HG02642 (cell line): ENCODE measurements around the gene TRPC1.
"Not testable (repeated sequence)": the region's sequence is repeated elsewhere in the genome, so short reads cannot be mapped to it uniquely, and the experiment has no call there.

Experiments
- ATAC-seq: cut with Tn5 transposase; IDR thresholded peaks from one replicate; pipeline ENCODE4 v1.9.1; 2021; ENCODE audit warnings: mild to moderate bottlenecking; ENCODE audit not compliant: unreplicated experiment, poor library complexity

TRPC1 gene

DNA sequence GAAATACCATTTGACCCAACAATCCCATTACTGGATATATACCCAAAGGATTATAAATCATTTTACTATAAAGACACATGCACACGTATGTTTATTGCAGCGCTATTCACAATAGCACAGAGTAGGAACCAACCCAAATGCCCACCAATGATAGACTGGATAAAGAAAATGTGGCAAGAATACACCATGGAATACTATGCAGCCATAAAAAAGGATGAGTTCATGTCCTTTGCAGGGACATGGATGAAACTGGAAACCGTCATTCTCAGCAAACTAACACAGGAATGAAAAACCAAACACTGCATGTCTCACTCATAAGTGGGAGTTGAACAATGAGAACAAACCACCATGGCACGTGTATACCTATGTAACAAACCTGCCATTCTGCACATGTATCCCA, 26.7 kb downstream of the TRPC1 start:
- not testable (repeated sequence) for ATAC-seq

DNA sequence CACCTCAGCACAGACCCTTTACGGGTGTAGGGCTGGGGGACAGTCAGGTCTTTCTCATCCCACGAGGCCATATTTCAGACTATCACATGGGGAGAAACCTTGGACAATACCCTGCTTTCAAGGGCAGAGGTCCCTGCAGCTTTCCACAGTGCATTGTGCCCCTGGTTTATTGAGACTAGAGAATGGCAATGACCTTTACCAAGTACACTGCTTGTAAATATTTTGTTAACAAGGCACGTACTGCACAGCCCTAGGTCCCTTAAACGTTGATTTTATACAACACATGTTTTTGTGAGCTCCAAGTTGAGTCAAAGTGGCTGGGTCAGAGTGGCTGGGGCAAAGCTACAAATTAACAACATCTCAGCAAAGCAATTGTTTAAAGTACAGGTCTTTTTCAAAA, 28.8 kb downstream of the TRPC1 start:
- not testable (repeated sequence) for ATAC-seq

DNA sequence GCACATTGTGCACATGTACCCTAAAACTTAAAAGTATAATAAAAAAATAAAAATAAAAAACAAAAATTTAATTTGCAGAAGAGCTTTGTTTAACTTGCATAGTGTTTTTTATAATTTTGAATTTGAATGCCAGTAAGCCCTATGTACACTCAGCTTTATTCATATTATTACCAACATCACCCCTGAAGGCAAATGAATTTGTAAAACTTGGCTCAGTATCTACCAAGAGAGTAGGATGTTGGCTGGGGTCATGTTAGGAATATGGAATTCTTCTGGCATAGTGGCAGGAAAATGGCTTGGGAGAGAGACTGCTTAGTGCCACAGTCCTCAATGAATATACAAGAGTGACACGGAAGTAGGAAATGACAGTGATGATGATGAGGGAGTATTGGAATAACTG, 30.7 kb downstream of the TRPC1 start:
- no peak for ATAC-seq

DNA sequence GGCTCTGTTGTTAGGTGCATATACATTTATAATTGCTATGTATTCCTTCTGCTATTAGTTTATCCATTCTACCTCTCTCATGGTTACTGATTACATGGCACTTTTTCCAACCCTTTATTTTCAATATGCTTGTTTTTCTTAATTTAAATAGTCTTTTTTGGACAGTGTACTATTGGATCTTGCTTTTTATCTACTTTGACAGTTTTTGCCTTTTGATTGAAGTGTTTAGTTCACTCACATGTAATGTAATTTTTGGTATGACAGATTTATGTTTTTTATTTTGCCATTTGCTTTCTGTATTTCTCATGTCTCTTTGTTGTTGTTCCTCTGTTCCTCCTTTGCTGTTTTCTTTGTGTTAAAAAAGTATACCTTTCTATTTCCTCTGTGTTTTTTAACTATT, 44.5 kb downstream of the TRPC1 start:
- no peak for ATAC-seq

DNA sequence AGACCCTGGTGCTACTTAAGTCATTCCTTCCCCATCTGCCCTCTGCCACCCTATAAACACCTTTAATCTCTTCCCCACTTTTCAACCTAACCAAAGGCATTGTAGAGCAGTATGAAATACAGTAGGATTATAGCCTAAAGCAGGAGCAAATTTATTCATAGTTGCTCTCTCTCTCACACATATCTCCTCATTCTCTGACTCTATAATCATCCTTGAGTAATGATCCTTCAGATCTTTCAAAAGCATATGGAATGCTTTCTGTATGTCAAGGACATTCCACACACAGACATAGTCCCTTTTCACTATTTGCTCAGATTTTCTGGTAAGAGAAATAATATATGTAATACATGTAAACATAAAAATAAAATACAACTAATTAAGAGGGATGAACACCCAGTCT, 54.1 kb downstream of the TRPC1 start:
- no peak for ATAC-seq

DNA sequence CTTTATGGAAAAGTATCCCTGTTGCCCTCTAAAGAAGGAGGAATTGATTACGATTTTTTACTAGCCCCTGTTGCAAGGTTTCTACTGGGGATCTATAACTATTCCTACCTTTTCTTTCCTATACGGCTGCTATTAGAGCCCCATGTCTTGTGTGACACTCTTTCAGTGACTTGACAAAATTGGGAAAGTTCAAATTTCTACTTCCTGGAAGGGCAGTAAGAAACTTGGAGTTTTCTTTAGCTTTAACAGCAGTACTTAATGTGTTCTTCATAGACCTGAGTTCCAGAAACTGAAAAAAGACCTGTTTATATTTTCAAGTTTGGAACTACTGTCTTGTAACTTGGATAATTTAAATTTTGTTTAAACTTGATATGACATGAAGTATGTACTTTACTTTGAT, 54.7 kb downstream of the TRPC1 start:
- ATAC-seq, result no peak

DNA sequence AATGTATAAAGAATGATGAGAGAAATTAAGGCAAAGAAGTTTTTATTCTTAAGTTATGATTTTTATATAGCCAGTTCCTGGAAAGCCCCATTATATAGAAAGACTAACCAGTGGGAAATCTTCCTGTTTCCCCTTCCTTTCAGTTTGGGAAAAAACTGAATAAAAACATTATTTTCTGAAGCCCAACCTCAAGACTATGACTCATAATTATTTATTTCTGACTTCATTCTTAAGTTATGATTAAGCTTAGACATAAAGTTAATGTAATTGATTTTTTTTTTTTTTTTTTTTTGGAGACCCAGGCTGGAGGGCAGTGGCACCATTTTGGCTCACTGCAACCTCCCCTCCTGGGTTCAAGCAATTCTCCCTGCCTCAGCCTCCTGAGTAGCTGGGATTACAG, 55.8 kb downstream of the TRPC1 start:
- no peak for ATAC-seq

DNA sequence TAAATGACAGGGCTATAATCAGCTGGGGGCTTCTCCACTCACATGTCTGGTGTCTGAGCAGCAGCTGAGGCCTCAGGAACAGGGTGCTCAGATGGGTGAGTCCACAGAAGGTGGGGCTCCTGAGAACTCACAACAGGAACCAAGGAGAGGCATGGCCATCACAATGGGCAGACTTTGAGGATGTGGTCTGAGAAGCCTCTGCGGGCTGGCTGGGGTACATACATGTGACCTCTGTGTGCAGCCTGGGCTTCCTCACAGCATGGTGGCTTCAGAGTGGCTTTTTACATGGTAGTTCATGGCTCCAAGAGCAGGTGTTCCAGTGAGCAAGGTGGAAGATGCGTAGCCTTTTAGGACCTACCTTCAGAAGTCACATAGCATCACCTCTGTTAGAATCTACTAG, 58.8 kb downstream of the TRPC1 start:
- ATAC-seq, result no peak

DNA sequence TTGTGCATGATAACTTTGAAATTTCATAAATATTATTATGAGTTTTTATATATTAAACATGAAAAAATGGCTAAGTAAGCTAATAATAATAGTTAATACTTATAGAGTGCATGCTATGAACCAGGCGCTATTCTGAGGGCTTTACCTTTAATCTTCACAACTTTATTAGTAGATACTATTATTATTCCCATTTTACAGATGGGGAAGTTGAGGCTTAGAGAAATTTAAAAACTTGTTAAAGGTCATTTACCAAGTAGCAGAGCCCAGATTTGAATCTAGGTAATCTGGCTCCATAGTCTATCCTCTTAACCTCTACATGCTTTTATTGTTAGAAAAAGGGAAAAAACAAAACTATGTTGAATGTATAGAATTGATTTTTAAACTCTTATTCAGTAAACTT, 60.4 kb downstream of the TRPC1 start:
- no peak for ATAC-seq

DNA sequence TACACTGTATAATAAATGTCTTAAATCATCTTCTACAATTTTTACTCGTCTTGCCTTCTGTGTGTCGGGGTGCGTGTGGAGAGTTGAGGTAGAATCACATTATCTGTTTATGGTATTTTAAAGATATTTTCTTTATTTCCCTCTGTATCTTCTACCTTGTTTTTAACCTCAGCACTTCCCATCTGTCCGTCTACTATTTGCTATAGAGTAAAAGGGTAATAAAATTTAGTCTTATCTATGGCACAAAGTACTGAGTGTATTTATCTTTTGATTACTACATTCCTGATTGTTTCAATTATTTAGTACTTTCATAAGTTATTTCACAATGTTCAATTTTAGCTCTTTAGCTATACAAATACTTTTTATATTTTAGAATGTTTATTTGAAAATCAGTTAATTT, 62.2 kb downstream of the TRPC1 start:
- no peak for ATAC-seq

DNA sequence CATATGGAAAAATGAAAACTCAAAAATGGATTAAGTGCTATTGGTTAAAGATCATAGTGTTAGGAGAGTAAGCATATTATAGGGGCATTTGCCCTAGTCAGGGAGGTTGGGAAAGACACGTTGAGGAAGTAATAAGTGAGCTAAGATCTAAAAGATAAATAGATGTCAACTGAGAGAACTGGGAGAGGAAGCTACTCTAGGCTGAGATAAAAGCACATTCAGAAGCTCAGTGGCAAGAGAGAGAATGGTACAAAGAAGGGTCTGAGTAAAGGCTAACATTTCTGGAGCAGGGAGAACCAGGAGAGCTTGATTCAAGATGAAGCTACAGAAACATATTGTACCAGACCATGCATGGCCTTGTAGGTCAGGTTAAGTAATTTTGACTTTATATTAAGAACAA, 63.9 kb downstream of the TRPC1 start:
- no peak for ATAC-seq

DNA sequence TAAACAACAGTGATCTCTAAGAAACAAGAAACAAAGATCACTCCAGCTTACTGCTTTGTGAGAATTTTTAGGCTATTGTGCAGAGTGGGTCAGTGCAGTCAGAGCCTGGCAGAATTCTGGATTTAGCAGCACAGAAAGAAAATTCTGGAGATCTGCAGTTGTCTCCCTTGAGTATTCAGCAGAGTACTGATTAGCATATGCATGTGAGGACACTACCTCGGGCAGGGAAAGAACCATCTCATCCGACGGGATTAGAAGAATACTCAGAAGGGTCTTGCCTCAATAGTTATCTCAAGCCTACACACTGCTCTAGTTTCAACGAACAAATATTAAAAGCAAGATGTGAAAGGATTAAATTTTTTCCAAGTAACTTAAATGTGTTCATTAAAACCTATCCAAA, 70.7 kb downstream of the TRPC1 start:
- ATAC-seq, result no peak

DNA sequence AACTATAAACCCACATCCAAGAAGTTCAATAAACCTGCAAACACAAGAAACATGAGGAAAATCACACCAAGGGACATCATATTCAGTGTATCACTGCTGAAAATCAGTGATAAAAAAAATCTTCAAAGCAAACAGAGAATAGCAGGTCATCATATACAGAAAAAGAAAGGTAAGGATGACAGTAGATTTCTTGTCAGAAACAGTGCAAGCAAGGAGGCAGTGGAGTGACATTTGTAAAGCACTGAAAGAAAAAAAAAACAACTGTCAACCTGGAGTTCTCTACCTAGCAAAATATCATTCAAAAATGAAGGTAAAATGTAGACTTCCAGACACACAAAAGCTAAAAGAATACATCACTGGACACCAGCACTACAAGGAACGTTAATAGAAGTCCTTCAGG, 71.5 kb downstream of the TRPC1 start:
- no peak for ATAC-seq

DNA sequence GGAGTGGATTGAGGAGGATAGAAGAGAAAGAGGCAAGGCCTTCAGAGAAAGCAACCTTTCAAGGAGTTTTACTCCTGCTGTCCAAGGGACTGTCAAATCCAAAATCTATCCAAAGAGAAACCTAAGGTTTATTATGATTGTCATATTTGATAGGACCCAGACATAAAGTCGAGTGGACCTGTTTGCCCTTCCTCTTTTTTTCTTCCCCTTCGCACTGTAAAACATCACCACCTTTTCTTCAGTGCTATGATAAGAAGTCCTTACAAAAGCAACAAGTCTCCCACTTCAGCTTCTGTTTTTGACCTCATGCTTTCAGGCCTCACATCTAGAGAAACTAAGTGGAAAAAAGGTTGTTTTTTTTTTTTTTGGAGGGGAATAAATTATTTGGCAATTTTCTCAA, 73.0 kb downstream of the TRPC1 start:
- no peak for ATAC-seq

DNA sequence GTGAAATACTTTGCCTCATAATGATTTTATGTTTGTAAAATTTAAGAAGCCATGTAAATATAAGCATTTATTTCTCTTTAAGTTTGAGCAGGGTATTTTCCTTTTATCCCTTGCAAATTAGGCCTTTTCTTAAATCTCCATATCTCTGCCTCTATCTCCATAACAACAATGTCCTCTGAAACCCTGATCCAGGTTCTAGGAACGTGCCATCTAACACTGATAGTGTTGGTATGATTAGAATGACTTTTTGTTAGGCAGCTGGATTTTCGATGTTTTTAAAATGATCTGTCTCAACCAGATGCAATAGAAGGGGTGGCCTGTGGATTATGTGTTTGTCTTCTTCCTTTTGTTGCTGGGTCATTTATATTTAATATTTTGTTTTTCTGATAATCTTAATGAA, 77.9 kb downstream of the TRPC1 start:
- no peak for ATAC-seq

DNA sequence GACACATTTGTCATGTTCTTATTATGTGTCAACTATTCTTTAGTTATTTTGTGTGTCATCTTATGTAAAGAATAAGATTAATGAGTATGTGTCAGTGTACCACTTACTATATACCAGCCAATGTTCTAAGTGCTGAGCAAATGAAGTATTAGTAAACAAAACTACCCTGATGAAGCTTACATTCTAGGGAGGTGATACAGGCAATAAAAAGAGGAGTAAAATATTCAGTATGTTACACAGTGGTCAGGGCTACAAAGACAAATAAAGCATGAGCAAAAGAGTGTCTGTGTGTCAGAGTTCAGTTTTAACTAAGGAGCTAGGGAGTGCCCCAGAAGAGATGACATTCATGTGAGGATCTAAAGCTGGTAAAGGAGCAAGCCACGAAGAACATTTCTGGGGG, 79.1 kb downstream of the TRPC1 start:
- ATAC-seq, result no peak

DNA sequence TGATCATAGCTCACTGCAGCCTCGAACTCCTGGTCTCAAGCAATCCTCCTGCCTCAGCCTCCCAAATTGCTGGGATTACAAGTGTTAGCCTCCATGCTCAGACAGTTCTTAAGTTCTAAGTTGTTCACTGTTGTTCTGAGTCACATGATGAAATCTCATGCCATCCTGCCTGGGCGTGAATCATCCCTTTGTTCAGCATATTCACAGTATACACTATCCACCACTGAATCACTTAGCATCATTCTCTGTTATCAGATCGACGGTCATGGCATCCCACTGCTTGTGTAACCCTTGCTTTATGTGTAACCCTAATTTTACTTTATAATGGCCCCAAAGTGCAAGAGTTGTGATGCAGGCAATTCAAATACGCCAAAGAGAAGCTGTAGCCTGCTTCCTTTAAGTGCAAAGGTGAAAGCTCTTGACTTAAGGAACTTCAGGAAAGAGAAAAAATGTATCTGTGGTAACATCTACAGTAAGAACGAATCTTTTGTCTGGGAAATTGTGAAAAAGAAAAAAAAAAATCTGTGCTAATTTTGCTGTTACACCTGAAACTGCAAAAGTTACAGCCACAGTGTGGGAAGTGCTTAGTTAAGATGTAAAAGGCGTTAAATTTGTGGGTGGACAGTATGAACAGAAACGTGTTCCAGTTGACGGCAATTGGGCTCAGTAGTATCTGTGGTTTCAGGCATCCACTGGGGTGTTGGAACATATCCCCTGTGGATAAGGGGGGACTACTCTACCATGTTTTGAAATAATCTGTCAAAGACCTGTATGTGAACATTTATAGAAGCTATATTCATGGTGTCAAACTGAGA, 84.5 kb downstream of the TRPC1 start:
- ATAC-seq, result no peak

DNA sequence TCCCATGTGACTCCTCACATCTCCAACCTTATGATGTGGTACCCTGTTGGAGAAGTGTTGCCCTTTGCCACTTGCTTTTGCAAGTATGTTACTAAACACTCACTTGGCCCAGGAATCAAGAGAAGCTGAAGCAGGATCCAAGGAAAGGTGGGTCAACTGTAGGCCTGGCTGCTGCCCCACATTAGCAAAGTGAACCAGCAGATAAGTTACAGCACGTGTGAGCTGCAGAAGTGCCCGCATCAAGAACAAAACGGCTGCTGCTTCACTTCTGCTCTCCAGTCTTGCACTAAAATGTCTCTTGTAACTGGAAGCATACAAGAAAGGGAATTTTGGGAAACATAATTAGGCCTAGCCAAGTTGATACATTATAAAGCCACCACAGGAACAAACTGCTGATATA, 85.4 kb downstream of the TRPC1 start:
- no peak for ATAC-seq

DNA sequence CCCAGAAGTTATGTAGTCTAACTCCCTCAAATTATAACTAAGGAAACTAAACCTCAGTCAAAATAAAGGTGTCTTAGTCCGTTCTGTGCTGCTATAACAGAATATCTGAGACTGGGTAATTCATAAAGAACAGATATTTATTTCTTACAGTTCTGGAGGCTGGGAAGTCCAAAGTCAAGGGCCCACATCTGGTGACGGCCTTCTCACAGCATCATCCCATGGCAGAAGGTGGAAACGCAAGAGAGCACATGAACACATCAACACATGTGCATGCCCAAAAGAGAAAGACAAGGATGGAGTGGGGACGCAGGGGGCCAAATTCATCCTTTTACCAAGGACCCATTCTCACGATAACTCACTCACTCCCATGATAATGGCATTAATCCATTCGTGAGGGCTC, 92.0 kb downstream of the TRPC1 start:
- ATAC-seq, result no peak

DNA sequence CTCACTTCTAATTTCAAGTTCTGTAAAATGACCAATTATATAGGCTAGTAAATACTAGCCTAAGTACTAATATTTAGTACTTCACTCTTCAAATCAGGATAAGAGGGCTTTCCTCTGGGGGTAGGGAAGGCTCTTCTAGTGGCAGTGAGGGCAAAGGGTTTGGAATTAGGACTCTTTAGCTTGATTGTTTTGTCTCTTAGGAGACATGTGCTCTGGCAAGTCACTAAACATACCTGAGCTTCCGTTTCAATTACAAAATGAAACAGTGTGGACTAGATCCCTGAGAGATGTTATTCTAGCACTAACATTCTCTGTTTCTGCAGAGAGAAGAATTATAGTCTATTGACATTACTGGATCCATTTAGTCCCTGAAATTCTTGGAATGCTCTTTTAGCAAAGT, 93.5 kb downstream of the TRPC1 start:
- no peak for ATAC-seq

DNA sequence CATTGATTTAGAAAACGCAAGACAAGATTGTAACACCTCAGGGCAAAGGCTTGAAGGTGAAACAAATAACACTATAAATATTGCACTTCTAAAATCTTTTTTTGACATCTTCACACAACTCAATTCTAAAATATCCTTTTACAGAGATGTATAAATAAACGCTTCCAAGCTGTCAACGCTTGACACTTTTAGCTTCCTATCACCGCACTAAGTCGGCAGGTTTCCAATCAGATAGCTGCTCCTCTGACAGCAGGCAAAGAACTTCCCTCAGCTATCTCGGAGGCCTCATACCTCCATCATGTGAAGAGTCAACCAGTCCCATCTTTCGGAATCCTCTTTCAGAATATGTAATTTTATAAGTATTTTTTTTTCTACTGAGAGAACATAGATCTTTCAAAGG, 94.1 kb downstream of the TRPC1 start:
- ATAC-seq, result no peak

DNA sequence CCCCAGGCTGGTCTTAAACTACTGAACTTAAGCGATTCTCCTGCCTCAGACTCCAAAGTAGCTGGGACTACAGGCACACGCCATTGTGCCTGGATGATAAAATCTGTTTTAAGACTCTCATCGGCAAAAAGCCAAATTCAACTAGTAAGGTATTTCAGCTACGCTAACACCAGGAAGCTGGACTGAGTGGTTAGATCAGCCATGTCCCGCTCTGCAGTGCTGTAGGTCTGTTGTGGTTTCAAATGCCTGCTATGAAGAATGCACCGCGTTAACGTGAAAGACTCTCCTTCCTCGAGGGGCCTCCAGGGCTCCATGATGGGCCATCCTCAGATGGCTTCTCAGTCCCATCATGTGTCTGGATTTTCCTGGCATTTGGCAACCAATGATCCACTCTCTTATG, 94.8 kb downstream of the TRPC1 start:
- no peak for ATAC-seq

DNA sequence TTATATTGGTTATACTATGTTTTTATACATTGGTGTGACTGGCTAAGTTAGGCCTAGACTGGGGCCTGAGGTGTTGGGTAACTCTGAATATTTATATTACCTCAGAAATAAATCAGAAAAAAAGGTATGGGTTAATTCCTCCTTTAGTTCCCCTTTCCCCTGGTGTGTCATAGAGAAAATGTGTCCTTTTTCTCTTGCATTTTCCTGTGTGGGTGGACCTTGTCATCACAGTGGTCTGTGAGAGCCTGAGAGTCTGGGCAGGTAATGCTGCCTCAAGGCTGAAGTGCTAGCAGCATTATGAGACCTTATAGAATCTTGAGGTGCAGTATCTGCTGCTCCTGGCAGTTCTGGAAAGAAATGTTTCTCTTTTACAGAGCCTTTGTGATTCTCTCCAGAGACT, 95.3 kb downstream of the TRPC1 start:
- no peak for ATAC-seq
